HG03280 (cell line): ENCODE results near the gene SLC9A9.
"Not testable (repeated sequence)": the region's sequence is repeated elsewhere in the genome, so short reads cannot be mapped to it uniquely, and the experiment has no call there.

Experiments
- ATAC-seq: cut with Tn5 transposase; IDR thresholded peaks from one replicate; pipeline ENCODE4 v1.9.1; 2021; ENCODE audit warnings: mild to moderate bottlenecking, moderate library complexity; ENCODE audit not compliant: unreplicated experiment

SLC9A9 gene

DNA sequence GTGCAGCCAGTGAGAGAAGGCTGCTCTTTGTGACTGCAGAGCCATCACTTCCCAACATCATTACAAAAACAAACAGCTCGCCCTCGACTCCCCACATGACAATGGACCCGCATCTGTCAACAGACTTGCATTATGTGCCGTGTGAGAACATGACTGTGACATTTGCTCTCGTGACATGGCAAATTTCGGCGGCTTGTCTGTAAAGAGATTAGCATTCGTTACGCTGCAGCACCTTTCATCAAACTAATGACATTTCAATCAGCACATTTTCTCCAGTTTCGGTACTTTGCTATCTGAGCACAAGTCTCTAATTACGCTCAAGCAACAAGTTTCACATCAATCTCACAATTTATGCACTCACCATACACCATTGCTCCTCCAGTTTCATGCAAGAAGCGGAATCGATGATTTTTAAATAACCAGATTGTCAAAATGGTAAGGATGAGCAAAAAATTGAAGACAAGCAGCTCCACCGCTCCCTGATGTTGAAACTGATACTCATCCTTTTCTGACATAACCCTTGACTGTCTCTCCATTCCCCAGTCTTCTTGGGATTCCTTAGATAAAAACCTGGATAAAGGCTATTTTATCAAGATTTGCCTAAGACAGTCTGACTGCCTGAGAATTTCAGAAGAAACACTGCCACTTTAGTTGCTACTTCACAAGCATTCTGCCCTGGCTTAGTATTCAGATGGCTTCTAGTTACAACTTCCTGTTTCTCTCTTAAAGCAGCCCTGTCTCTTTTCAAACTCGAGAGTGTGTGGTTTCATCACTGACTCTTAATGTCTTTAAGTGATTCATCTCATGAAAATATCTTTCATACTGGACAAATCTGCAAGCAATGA lies at the start of gene SLC9A9:
Gene SLC9A9, minus strand, starts transcription at position 682 of the 845 bp plus-strand sequence. Its CDS starts 146 bp downstream, at position 536.
- ATAC-seq: peak; percentile 94

DNA sequence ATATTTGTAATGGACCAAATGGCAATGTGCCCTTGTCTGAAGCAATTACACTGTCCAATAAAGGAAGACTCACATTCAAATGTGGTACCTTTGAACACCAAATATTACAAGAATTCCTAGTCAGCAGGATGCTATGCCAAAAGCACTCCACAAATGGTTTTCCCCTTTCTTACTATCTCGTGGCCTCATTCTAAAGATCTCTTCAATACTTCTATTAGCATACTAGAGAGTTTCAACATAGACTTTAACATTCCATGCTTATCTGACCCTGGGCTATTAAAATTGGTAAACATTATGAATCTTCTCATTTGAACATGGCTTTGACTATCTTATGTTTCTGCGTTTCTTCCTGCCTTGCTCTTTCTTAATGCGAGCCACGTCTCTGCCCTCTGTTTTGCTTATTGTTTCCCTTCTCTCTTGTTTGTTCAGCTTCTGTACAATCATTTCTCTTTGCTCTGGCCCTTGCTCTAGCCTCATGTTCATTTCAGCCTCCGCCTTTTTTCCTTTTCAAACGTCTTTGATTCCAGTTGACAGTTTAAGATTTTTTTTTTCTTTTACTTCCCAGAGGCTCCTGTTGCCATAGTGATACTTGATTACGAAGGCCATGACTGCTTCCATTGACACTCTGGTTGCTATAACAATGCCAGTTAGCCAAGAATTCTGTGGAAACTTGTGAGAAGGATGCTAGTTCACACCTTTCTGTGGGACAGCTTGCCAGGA lies 49.5 kb upstream of the SLC9A9 start:
- no peak for ATAC-seq

DNA sequence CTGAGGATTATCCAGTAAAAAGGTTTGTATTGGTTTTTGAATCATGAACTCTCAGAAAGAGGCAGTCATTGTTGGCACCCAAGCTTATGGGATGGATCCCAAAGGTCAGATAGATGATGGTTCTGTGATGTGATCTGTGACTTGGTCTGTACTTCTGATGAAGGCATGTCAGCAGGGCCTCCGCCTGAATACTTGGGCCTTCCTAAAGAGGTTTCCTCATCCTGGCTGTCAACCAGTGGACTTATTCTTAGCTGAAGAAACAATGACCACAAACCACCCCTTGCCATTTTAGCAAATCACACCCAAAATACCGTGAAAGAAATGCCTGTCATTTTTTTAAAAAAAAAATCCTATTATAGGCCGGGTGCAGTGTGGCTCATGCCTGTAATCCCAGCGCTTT lies 48.2 kb upstream of the SLC9A9 start:
- no peak for ATAC-seq

DNA sequence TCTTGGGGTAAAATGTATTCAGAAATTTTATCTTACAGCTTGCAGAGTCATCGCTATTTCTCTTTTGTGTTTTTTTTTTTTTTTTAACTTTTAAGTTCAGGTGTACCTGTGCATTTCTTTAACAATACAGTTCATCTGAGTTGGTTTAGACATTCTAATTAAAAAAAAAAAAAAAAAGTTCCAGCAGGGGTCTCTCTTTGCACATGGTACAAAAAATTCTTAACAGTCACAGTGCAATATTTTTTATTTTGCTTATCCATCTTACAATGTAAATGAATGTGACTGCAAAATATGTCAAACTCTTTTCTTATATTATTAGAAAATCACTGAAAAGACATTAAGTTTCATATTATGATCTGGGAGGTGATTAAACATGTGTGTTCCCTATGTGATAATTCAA lies 47.5 kb upstream of the SLC9A9 start:
- no peak for ATAC-seq

DNA sequence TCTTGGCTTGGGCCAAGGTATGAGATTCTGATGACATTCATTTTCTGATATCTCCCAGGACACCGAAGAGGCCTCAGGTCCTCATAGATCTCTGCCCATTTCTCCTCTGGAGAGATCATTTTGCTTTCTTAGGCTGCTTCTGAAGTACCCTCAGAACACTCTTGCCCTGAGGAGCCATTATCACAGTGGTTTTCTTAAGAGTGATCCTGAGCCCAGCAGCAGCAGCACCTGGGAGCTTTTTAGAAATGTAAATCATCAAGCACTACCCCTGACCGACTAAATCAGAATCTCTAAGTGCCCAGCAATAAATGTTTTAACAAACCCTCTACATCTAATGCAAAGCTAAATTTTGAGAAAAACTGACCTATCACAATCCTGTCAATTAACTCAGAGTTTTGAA lies 40.6 kb upstream of the SLC9A9 start:
- ATAC-seq: no peak

DNA sequence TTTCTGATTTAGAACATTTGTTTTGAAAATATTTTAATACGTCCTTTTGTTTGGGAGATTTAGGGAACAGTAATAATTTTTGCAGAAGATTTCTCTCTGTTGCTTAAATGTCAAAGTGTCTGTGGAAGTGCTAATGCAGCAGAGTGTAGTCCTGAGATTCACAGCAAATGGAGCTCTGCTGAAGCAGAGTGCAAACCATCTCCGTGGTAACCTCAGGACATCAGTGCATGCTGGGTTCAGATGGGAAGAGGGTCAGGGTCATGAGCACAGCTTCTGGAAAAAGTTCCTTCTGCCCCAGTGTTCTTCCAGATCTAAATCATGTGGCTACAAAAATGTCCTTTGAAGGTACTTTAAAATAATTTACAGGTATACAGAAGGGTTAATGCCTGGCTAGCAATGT lies 39.9 kb upstream of the SLC9A9 start:
- no peak for ATAC-seq

DNA sequence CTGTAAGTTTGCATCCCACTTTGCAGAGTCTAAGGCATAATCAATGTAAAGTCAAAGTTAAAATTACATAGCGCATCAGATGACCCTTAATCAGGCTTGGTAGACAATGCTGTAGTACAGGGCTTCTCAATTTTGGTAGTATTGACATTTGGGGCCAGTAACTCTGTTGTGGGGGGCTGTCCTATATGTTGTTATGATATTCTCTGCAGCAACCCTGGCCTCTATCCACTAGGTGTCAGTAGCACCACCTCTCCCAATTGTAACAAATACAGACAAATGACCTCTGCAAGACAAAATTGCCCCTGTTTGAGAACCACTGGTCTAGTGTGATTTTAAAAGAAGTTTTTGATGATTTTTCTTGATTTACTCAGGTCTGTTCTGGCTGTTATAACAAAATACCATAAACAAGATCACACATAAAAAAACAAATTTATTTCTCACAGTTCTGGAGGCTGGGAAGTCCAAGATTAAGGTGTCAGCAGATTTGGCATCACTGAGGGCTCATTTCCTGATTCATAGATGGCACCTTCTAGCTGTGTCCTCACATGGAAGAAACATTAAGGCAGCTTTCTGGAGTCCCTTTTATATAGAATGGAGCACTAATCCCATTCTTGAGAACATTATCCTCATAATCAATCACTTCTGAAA lies 37.6 kb upstream of the SLC9A9 start:
- ATAC-seq: peak; percentile 96

DNA sequence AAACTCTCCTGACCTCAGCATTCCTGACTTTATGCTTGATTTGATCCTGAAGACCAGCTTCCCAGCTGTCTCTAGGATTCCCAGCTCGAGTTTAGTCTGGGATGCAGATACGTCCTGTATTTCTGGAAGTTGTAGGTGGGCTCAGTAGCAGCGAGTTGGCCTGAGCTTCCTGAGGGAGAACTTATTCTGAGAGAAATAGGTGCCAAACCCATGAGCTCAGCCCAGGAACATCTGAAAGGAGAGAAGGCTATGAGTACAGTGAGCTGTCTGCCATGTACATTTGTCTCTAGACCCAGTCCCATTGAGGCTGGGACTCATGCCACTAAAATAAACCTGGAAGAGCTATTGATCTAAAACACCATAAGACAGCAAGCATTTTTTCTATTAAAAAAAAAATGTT lies 36.6 kb upstream of the SLC9A9 start:
- ATAC-seq: no peak

DNA sequence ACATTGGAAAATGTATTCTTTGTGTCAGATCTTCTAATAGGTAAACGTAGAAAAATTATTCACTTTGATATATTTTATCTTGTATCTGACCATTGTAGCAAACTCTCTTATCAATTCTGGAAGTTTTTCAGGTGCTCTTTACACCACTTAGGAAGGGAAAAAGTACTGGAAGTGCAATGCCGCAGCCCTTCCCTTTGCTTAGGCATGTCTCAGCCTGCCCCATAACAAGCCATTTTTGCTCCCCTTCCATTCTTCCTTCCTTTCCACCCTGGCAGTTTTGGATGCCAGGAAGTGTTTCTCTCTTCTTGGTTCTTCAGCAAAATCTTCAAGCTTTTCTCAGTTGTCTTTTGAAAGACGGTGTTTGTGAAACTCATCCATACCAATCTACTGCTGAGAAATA lies 34.9 kb upstream of the SLC9A9 start:
- no peak for ATAC-seq

DNA sequence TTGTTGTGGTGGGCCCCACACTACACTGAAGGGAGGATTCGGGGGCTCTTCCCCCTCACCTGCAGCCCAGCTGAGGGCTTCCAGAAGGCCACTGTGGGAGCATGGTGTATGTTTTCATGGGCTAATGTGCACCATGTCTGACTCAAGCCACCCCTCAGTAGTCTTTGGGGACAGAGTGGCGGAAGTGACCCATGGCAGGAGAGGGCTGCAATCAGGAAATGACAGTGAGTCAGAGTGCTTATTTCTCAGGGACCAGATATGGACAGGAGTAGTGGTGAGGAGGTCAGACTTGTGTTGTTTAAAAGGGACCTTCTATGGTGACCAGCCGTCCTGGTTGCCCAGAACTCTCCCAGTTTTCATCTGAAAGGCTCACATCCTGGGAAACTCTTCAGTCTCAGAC lies 32.8 kb upstream of the SLC9A9 start:
- ATAC-seq: no peak

DNA sequence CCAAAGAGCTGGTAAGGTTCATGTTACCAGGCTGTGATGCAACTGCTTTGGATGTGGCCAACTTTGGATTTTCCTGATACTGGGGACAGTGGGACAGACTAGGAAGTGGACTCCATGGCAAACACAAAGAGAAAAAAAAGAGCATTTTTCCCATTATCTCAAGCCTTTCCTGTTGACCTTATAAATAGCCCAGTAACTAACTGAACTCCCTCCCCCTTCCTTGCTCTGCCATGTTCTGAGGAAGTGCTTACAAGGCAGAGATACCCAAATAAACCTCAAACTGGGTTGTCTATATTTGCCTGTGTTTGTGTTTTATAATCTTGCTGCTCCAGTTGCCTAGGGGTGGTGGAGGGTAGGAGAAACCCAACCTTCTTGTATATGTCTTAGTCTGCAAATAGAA lies 27.3 kb upstream of the SLC9A9 start:
- no peak for ATAC-seq

DNA sequence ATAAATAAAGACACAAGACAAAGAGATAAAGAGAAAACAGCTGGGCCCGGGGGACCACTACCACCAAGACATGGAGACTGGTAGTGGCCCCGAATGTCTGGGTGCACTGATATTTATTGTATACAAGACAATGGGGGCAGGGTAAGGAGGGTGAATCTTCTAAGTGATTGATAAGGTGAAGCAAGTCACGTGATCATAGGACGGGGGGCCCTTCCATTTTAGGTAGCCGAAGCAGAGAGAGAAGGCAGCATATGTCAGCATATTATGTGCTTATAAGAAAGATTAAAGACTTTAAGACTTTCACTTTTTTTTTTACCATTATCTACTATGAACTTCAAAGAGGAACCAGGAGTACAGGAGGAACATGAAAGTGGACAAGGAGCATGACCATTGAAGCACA lies 25.3 kb upstream of the SLC9A9 start:
- ATAC-seq: not testable (repeated sequence)

DNA sequence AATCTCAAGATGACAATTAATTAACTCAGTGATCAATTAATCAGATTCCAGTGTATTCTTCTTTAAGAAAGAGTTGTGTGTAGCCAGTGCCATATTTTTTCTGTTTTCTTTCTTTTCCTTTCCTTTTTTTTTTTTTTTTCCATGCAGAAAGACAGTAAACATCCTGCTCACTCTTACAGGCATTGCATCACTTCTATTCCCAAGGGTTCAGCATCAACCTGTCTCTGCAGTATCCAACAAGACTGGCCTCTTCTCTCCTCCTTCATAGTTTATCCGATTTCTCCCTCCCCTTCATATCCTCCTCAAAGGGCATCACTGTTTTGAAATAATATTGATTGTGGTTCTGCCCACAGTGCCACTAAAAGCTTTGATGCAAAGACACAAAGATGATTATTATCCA lies 17.0 kb upstream of the SLC9A9 start:
- no peak for ATAC-seq

DNA sequence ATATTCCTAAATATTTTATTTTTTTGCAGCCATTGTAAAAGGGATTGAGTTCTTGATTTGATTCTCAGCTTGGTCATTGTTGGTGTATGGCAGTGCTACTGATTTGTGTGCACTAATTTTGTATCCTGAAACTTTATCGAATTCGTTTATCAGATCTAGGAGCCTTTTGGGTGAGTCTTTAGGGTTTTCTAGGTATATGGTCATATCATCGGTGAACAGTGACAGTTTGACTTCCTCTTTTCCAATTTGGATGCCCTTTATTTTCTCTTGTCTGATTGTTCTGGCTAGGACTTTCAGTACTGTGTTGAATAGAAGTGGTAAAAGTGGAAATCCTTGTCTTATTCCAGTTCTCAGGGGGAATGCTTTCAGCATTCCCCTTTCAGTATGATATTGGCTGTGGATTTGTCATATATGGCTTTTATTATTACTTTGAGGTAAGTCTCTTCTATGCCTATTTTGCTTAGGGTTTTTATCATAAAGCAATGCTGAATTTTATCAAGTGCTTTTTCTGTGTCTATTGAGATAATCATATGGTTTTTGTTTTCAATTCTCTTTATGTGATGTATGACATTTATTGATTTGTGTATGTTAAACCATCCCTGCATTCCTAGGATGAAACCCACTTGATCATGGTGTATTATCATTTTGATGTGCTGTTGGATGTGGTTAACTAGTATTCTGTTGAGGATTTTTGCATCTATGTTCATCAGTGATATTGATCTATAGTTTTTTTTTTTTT lies 11.4 kb upstream of the SLC9A9 start:
- ATAC-seq: no peak

DNA sequence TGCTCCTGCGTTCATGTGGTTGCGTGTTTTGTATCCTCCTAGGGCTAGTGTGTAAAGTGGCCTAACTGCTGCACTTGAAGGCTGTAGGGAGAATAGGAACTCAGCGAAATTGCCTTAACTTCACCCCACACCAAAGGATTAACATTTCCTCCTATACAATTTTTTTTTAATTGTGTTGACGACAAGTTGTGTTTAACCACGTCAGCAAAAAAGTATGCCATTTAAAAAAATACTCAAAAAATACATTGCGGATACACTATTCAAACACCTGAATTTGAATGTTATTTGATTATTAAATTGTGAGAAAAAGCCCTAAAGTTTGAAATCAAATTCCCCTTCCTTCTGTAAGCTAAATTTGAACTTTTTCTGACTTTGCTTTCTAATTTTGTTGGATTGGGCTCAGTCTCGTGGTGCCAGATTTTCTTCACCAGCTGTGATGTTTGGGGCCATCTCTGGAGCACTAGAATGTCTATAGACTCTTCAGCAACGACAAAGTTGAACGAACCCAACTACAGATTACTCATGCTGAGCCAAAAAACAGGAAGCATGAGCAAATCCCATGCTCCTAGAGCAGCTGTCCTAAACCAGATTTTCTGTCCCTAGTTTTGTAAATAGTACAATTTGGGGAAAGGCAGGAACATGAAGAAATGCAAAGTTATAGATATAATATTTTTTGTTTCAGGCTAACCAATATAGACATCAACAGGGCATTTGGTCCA lies 8.1 kb upstream of the SLC9A9 start:
- no peak for ATAC-seq

DNA sequence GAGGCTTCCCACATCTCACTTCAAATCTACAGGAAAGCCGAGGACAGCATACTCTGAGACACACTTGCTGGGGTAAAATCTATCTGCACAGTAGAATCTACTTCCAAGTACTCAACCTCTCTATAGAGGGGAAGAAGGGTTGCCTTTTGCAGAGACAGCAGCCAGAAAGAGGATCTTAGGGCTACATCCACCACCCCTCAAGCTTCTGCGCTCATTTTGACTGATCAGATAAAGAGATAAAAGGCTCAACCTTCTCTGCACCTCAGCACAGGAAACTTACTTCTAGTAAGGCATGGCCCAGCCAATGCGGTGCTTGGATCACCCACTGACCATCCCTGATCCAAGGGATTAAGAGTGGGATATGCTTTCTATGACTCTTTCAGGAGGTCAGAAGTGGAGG lies 6.9 kb upstream of the SLC9A9 start:
- no peak for ATAC-seq

DNA sequence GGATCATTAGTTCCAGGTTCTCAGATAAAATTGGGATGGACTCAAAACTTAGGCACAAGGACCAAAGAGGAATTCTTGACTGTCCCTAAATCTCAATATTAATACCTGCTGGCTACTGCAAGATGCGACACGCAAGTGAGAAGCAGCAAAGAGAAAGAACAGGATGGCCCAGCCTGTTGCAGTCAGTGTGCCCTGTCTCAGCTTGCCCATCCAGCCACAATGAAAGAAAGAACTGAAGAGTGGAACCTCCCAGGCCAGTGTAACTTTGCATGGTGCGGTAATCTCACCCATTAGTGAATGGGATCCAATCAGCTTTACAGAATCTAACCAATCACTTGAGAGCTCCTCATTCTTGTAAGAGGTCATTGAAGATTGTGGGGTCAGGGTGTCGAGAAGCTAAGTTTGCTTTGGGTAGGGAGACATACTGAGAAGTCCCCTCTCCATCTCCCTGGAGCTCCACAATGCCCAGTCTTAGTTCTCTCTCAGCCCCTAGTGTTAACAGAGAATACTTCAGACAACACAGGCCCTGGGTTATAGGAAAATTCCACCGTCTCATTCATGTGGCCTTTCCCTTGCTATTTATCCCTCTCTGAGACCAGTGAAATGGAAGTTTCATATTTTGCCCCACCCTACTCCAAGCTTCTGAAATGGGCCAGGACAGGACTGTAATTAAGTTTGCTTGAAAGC lies 3.2 kb upstream of the SLC9A9 start:
- ATAC-seq: no peak

DNA sequence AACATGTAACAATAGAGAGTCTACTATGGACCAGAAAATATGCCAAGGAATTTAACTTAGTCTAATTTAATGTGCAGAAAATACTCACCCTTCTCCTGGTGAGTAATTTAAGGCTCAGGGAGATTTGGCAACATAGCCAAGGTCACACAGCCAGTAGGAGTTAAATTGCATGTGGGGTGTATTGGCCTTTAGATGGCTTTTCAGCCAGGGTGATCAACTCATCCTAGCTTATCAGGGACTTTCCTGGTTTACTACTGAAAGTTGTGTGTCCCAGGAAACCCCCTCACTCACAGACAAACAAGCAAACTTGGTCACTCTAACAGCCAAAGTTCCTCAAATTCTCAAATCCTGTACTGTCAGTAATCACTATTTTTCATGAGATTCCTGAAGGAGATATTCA lies 2.6 kb upstream of the SLC9A9 start:
- no peak for ATAC-seq

DNA sequence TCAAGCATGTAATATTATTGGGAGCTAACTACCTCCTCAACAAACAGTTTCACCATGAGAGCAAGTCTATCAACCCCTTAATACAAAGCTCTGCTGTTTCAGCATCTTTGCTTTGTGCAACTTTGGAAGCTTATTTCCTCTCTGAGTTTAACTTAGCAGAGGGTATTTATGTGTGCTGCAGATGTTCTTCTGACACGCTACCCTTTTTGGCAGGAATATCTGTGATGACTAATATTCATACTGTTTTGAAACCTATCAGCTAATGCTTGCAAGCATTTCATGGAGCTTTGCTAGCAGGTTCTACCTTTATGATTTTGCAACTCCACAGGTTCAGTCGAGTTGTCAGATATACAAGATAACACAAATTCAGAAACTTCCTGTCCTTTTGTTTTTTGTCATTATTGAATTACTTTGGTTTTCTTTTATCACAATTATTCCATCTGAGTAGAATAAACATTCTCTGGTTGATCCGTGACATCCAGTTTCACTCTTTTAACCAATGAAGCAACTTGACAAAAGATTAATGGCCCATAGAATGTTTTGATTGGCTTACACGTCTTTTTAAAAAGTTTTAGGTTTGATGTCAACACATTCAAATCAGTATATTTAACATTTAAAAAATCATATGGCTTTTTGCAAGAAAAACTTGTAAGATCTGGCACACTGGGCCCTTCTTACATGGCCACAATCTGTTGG lies 1.7 kb upstream of the SLC9A9 start:
- ATAC-seq: no peak
